HG03039 (cell line): Measurements from ENCODE around the gene MRC1.
"Not testable (repeated sequence)": the region's sequence is repeated elsewhere in the genome, so short reads cannot be mapped to it uniquely, and the experiment has no call there.

Source experiments
- ATAC-seq: cut with Tn5 transposase; IDR thresholded peaks from one replicate; pipeline ENCODE4 v1.9.1; 2021; ENCODE audit warnings: mild to moderate bottlenecking, moderate library complexity; ENCODE audit not compliant: unreplicated experiment

MRC1 gene

DNA sequence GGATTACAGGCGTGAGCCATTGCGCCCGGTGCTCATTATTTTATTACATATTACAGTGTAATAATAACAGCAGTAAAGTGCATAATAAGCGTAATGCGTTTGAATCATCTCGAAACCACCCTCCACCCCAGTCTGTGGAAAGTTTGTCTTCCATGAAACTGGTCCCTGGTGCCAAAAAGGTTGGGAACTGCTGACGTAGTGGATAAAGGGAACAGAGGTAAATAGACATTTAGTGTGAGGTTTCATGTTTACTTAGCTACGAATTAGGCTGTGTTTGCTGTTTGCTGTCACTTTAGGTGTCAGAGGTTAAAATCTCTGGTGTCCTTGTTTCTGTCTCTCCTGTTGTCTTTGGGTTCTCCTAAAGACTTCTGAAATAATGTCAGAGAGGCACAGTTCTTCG is 82.3 kb downstream of the MRC1 start:
- ATAC-seq = no peak

DNA sequence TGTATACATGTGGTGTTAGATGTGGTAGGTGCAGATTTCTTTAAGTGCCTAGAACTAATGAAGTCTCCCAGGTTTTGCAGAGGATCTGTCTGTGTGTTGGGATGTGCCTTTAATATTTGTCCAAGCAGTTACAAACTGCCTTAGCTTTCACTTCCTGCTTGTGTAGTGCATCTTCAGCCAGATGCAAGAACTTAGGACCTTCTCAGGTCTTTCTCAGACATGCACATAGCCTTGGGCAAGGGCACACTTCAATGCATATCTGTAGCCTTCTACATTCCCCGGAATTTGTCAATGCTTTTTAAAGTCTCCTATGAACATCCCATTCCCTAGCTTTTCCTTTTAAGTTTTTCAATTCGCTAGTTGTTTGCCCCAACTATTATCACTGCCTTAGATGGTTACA is 95.4 kb downstream of the MRC1 start:
- no peak for ATAC-seq

DNA sequence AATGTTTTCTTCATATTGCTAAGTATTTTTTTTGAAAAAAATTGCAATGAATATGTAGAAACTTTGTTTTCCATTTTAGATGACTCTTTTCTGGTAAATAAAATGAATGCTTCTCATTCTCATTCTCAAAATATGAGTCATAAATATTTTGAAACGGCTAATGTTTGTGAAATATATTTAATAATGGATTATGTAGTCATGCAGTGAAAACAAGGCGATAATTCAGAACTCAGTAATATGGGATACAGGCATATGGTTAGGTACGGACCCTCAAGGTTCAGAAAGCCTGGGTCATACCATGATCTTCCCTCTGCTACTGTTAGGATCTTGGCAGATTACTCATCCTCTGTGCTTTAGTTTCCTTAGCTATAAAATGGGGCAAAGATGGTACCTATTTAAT is 96.3 kb downstream of the MRC1 start:
- ATAC-seq = no peak

DNA sequence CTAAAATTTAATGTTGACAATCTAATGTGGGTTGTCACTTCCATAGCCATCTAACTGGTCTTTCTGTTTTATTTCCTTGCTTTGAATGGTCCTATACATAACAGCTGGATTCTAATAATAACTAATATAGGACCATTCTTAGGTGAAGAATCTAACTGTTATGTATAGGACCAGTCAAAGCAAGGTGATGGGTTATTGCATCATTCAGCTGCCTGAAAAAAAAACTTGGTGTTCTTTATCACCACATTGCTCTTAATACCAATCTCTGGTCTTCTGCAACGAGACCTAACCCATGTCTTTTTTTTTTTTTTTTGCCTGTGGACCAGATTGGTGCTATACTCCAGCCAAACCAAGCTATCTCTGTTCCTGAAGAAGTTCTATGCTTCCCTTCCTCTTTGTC is 96.9 kb downstream of the MRC1 start:
- no peak for ATAC-seq

DNA sequence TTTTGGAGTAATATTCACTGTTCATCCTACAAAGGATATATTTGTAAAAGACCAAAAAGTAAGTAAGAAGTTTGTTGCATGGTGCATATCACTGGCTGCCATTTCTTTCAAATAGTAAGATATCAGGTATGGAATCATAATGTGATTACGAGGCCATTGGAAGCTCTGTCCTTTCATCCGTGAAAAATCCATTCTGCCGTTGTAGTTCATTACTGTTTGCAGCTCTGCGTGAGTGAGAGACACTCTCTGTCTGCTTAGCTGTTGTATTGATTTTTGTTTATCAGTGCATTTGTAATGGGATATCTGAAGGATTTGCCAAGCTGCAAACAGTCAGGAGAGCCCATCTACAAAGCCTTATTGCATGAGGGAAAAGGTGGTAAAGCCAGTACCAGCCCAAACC is 98.5 kb downstream of the MRC1 start:
- ATAC-seq = no peak

DNA sequence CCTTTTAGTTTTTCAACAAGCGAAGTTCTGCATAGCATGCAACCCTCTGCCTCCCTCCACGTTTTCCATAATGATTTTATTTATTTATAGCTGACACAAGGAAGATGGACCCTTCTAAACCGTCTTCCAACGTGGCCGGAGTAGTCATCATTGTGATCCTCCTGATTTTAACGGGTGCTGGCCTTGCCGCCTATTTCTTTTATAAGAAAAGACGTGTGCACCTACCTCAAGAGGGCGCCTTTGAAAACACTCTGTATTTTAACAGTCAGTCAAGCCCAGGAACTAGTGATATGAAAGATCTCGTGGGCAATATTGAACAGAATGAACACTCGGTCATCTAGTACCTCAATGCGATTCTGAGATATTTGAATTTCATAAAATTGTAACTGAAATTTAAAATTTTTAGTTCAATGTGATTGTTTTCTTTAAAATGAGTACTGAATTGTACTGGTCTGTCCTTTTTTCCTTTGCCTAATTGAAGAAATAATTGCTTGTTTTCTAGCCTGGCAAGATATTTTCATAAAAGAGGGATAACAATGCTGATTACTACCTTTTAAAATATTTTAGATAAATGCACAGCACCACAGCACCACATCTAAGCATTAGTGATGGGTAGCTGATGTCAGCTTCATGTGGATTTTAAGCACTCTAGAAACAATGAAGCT is 101.1 kb downstream of the MRC1 start:
- no peak for ATAC-seq

DNA sequence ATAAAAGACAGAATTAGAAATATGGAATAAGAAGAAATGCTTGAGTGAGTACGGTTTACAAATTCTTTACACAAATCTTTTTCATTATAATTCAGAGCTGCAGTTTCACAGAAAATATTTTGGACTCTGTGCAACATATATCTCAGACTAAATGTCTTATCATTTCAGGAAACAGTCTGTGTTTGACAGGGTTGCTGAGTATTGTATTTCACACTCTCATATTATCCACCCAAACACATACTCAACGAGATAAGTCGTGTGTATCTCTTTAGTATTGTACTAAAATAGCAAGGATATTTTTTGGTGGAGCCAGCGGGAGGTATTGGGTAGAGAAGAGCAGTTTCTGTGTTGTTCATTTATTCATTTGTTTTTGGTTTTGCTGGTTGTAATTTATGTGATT is 103.6 kb downstream of the MRC1 start:
- ATAC-seq = no peak

DNA sequence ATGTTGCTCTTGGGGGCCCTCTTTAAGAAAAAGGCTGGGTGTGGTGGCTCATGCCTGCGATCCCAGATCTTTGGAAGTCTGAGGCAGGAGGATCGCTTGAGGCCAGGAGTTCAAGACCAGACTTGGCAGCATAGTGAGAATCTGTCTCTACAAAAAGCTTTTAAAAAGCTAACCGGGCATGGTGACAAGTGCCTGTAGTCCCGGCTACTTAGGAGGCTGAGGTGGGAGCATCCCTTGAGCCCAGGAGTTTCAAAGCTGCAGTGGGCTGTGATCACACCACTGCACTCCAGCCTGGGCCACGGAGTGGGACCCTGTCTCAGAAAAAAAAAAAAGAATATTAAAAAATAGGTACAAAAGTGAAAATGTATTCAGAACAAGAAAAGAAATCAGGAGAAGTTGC is 104.5 kb downstream of the MRC1 start:
- ATAC-seq = no peak

DNA sequence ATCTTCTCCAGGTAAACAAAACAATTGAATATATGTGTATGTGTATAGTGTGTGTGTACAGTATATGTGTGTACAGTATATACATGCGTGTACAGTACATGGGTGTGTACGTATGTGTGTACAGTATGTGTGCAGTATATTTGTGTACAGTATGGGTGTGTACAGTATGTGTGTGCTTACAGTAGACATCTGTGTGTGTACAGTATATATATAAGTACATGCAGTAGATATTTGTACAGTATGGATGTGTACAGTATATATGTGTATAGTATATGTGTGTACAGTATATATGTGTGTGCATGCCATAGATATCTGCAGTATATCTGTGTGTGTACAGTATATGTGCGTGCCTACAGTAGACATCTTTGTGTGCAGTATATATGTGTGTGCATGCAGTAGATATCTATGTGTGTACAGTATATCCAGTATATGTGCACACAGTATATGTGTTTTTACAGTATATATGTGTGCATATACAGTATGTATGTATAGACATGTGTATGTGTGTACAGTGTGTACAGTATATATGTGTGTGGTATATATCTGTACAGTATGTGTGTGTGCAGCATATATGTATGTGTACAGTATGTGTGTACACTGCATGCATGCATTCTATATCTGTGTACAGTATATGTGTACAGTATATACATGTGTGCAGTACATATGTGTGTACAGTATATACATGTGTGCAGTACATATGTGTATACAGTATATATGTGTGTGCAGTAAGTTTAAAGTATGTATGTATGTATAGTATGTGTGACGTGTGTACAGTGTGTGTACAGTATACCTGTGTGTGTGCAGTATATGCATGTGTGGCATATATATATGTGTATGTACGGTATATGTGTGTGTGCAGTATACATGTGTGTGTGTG is 105.3 kb downstream of the MRC1 start:
- no peak for ATAC-seq

DNA sequence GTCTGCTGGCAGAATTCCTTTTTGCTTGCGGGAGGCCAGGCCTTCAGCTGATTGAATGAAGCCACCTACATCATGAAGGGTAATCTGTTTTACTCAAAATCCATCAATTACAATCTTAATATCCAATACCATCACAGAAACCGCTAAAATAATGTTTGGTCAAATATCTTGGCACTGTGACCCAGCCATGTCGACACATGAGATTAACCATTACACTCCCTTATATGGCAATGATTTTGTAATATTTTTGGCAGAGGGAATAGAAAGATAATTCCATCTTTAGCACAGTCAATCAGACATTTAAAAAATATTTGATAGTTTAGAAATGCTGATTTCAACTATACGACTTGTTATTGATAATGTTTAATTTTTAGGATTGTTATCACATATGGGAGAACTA is 106.0 kb downstream of the MRC1 start:
- no peak for ATAC-seq

DNA sequence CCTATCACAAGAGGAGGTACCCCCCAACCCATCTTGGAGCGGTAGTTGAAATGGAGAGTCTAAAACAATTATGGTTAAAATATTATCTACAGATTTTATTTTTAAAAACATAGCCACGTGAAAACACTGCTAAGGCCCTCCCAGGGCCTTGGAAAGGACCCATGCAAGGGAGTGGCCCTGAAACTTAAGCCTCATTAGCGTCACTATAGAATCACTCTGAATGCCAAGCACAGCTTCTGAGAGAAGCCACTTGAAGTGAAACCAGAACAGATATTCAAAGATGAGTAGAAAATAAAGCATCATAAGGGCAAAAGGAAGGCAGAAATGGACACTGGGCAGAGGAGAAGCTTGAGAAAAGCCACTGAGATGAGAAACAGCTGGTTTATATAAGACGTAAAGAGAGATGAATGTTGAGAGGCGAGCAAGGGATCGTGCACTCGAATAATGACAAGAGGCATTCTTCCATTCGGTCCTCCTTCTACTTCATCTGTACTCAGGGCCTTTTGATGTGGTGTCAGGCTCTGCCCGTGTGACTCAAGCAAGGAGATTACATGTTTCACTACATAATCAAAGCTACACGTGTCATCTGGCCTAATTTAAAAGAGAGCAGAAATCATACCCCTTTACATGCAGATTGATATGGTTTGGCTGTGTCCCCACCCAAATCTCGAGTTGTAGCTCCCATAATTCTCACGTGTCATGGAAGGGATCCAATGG is 109.2 kb downstream of the MRC1 start:
- ATAC-seq = no peak

DNA sequence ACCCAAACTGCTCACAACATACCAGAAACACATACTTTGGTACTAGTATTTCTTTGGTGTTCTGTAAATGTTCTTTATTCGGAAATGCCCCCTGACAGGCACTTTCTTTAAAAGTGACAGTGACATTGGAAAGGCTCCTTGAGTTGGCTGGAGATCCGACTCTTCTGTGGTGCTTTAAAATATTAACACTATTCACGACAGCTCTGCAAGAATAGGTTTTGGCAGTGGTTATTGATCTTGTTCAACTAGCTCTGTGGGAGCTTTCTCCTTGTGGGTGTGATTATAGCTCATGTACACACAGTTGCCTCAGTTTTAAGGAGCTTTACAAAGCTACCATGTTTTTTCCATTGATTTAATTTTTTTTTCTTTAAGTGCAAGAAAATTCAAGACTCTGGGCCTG is 112.2 kb downstream of the MRC1 start:
- ATAC-seq = no peak

DNA sequence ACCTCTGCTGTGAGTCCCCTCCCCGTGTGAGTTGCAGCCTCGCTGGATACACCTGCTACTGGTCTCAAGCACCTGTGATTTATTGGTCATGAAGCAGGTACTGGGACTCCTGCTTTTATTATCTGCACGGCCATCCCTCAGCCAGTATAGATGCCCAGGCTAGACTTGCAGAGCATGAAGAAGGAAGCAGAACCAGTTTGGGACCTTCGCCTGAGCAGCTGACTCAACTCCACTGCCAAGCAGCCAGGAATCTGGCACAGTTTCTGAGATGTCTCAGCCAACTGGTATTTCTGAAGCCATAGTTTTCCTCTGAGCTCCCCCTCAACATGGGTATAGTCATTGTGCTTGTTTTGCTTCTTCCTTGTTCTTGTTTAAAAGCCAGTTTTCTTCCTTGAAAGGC is 114.6 kb downstream of the MRC1 start:
- no peak for ATAC-seq

DNA sequence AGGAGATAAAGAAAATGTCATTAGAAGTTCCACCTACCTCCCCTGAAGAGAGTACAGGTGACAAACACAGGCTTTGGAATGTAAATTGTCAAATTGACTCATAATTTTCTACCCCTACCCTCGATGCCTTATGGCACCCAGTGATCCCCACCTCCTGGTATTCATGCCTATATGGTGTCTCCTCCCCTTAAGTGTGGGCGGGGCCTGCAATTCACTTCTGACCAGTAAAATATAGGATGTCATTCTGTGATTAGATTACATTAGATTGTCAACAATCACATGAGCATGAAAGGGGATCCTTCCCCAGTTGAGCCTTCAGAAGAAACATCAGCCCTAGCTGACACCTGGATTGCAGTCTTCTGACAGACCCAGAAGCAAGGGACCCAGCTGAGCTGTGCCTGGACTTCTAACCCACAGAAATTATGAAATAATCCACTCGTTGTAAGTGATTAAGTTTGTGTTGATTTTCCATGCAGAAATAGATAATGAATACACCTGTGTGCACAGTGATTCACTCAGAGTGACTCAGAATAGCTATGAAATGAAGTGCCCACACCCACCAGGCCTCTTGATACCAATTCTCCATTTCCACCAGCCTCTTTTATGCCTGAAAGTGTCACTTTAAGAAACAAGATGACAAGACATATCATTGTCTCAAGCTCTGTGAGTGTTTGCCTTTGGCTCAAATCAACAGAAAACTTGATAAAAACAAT is 134.0 kb downstream of the MRC1 start:
- ATAC-seq = no peak

DNA sequence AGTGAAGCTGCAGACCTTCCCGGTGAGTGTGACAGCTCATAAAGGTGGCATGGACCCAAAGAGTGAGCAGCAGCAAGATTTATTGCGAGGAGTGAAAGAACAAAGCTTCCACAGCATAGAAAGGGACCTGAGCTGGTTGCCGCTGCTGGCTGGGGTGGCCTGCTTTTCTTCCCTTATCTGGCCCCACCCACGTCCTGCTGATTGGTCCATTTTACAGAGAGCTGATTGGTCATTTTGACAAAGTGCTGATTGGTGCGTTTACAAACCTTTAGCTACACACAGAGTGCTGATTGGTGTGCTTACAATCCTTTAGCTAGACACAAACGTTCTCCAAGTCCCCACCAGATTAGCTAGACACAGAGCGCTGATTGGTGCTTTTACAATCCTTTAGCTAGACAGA is 141.1 kb downstream of the MRC1 start:
- ATAC-seq = not testable (repeated sequence)

DNA sequence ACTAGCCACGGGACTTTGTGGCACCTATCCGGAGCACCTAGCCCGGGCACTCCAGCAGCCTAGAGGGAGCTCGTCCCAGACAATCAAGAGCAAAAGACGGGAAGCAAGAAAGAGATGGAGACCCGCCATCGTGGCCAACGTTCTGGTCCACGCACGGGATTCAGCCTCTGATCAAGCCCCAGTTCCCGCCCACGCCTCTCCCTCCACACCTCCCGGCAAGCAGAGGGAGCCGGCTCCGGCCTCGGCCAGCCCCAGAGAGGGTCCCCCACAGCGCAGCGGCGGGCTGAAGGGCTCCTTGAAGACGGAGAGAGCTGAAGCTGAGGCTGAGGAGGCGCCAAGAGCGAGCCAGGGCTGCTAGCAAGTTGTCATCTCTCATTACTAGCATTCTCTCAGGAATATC is 141.6 kb downstream of the MRC1 start:
- no peak for ATAC-seq

DNA sequence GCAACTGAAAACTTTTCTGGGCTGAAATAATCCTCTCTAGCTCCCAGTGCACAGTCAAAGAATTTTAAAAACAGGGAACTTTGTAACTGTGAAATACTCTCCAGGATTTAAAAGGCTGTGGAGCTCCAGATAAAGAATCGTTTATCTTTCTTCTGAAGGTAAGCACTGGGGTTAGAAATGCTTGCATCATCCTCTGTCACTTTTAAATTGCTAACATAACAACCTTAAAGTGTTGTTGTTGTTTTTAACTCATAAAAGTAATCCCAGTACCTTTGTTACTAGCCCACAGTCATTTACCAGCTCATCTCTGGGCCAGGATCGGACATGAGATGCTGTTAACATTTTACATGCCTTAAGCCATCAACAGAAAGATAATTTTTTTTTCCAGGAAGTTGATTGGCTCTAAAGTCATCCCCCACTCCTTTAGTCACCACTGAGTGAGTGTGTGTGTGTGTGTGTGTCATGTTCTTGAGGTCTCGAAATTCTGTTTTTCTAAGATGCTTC is 142.8 kb downstream of the MRC1 start, which contains the start of gene SLC39A12:
SLC39A12 (plus strand) TSS at position 51 of the 504 bp plus-strand sequence. CDS start 1,359 bp downstream, outside the sequence.
- ATAC-seq = no peak

DNA sequence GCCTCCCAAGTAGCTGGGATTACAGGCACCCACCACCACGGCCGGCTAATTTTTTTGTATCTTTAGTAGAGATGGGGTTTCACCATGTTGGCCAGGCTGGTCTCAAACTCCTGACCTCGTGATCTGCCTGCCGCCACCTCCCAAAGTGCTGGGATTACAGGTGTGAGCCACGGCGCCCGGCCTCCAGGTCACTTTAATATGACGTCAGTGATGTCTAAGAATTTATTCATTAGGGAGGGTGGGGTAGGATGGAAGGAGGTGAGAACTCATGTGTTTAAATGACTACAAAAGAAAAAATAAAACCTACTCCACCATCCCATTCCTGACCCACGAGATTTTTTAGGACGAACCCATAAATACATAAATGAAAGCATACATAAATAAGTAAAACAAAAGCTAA is 145.2 kb downstream of the MRC1 start:
- not testable (repeated sequence) for ATAC-seq

DNA sequence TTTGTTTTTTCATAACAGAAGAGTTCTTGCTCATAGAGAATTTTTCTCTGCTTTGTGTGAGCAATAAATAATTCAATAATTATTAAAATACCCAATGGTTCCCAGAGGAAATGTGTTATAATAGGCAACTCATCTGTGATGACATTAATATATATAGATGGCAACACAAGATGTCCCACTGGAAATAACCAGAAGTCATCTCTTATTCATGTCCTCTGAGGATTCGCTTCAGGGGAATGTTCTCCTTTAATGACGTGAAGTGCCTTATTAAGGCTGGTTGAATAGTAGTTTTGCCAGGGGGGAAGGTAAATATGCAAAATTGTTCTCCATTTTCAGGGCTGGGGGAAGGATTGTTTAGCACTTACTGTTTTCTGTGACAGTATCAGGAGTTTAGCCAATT is 145.7 kb downstream of the MRC1 start:
- no peak for ATAC-seq

DNA sequence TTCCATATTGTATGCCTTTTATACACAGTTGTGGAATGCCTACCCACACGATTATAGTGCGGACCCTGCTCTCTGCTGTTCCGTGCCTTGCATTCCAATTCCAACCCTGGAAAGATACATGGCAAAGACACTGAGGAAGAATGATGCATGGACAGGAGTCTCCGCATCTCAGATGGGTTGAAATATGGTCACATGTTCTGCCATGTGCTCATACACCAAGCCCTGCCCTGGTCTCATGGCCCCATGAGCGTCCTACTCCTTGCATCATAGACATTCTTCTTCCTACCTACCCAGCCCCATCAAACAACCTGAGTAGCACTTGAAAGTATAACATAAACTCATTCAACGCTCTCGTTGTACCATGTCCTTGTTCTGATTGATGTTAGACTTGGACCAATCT is 148.9 kb downstream of the MRC1 start:
- ATAC-seq = no peak

DNA sequence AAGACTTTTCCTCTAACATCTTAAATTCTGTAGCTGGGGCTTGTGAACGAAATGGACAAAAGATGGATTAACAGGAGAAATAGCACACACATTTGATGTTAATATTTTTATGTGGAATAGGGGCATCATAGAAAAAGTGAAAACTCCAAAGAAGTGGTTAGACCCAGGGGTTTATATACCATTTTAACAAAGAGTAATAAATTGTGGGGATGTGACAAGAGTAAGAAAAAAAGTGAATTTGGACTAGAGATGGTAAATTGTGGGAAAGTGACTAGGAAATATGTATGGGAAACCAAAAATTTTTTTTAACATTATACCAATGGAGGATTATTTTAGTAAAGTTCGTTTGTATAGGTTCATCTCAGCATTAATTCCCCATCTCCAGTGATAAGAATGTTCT is 150.7 kb downstream of the MRC1 start:
- ATAC-seq = no peak
